ENCODE data around the gene LCK.

Gene LCK

GRCh38 chr1:32239790-32240139 is 11.3 kb upstream of the LCK start:
- H3K4me3 ChIP-seq (ENCODE audit: low read depth, low read length) = no peak overlapping the region
- H3K36me3 ChIP-seq (ENCODE audit: control insufficient read depth in 2 of 2, insufficient read depth in 1 of 2, low read length in 2 of 2) = peaks cover 0 to 1% of the 10 kb centered on the region in 2 experiments; a peak in 1 of 3 replicates
- CTCF ChIA-PET = interaction anchor here (0.6 to 5.9 kb wide), 4 partner anchors 8 to 236 kb away, joined by 3 to 33 read pairs (median 6); partner anchors contain the start of gene FAM167B
- TF ChIP-seq ZBTB48 (tag by site-specific recombination; IDR thresholded peaks at IDR 0.05) (peak; percentile 72; the same call in 1 of the 2 replicates), ZNF311 (tag by site-specific recombination; IDR thresholded peaks at IDR 0.05; ENCODE audit: borderline replicate concordance) (no peak)
- H3K27ac ChIP-seq (ENCODE audit: extremely low read depth, low read depth, low read length) = no peak overlapping the region
- no peaks in the 10 kb centered on the region for H3K4me1 ChIP-seq (ENCODE audit: control insufficient read depth, insufficient read depth, low read length)
- H3K9me3 ChIP-seq (ENCODE audit: control insufficient read depth, insufficient read depth, low read depth, low read length) = no peaks in the 10 kb centered on the region
- POLR2A ChIA-PET = interaction anchor here (1.6 kb wide), 1 partner anchor 60 kb away, joined by 5 read pairs; the partner anchor contains the start of gene TXLNA

GRCh38 chr1:32240140-32240951 is 10.7 kb upstream of the LCK start:
- no peaks in the 10 kb centered on the region for H3K36me3 ChIP-seq (ENCODE audit: control insufficient read depth in 2 of 2, insufficient read depth in 1 of 2, low read length in 2 of 2)
- POLR2A ChIA-PET = interaction anchor here (0.6 to 1.6 kb wide), 3 partner anchors 9 to 61 kb away, joined by 3 to 6 read pairs (median 5); partner anchors contain the start of gene TXLNA
- no peaks in the 10 kb centered on the region for H3K9me3 ChIP-seq (ENCODE audit: control insufficient read depth, insufficient read depth, low read depth, low read length)
- H3K27ac ChIP-seq (ENCODE audit: extremely low read depth, low read depth, low read length) = no peak overlapping the region; the same call in 1 of the 2 replicates
- CTCF ChIA-PET = interaction anchor here (0.6 to 5.9 kb wide), 4 partner anchors 8 to 118 kb away, joined by 3 to 33 read pairs (median 4); partner anchors contain the start of gene FAM167B
- peak overlapping the region; percentile 25 for H3K4me3 ChIP-seq (ENCODE audit: low read depth, low read length)
- no peaks in the 10 kb centered on the region for H3K4me1 ChIP-seq (ENCODE audit: control insufficient read depth, insufficient read depth, low read length)
- TF ChIP-seq KLF9 (tag by site-specific recombination; IDR thresholded peaks at IDR 0.05; ENCODE audit: low read depth) (peak; percentile 47; the same call in 1 of the 2 replicates), GLIS2 (tag by site-specific recombination; IDR thresholded peaks at IDR 0.05) (peak; percentile 61), SP2 (tag by site-specific recombination; IDR thresholded peaks at IDR 0.05) (peak; percentile 77), KLF1 (tag by site-specific recombination; IDR thresholded peaks at IDR 0.05) (peak; percentile 34; the same call in 1 of the 2 replicates), ZEB2 (tag by site-specific recombination; IDR thresholded peaks at IDR 0.05) (peak; percentile 15; the same call in 1 of the 2 replicates), ZNF140 (tag by site-specific recombination; IDR thresholded peaks at IDR 0.05) (peak; percentile 30; the same call in 1 of the 2 replicates), ZBTB20 (tag by site-specific recombination; IDR thresholded peaks at IDR 0.05) (peak; percentile 77), ZSCAN5A (tag by site-specific recombination; IDR thresholded peaks at IDR 0.05) (no peak), ZXDB (tag by site-specific recombination; IDR thresholded peaks at IDR 0.05) (0 out of 2 replicates have a peak, but pooled peaks have one; percentile 25), GLIS1 (tag by site-specific recombination; IDR thresholded peaks at IDR 0.05) (peak; percentile 37; the same call in 1 of the 2 replicates), PATZ1 (tag by site-specific recombination; IDR thresholded peaks at IDR 0.05) (peak; percentile 36; the same call in 1 of the 2 replicates), ZNF394 (tag by site-specific recombination; IDR thresholded peaks at IDR 0.05; ENCODE audit: borderline replicate concordance) (0 out of 2 replicates have a peak, but pooled peaks have one; percentile 26), ZNF335 (tag by site-specific recombination; conservative IDR thresholded peaks at IDR 0.05) (peak; percentile 50), ZBTB8A (tag by site-specific recombination; IDR thresholded peaks at IDR 0.05) (0 out of 2 replicates have a peak, but pooled peaks have one; percentile 36)
- TF ChIP-seq, protein P1, sequence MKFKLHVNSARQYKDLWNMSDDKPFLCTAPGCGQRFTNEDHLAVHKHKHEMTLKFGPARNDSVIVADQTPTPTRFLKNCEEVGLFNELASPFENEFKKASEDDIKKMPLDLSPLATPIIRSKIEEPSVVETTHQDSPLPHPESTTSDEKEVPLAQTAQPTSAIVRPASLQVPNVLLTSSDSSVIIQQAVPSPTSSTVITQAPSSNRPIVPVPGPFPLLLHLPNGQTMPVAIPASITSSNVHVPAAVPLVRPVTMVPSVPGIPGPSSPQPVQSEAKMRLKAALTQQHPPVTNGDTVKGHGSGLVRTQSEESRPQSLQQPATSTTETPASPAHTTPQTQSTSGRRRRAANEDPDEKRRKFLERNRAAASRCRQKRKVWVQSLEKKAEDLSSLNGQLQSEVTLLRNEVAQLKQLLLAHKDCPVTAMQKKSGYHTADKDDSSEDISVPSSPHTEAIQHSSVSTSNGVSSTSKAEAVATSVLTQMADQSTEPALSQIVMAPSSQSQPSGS (tag by site-specific recombination; IDR thresholded peaks at IDR 0.05; ENCODE audit: low read depth) = no peak
- TF ChIP-seq, protein P2, sequence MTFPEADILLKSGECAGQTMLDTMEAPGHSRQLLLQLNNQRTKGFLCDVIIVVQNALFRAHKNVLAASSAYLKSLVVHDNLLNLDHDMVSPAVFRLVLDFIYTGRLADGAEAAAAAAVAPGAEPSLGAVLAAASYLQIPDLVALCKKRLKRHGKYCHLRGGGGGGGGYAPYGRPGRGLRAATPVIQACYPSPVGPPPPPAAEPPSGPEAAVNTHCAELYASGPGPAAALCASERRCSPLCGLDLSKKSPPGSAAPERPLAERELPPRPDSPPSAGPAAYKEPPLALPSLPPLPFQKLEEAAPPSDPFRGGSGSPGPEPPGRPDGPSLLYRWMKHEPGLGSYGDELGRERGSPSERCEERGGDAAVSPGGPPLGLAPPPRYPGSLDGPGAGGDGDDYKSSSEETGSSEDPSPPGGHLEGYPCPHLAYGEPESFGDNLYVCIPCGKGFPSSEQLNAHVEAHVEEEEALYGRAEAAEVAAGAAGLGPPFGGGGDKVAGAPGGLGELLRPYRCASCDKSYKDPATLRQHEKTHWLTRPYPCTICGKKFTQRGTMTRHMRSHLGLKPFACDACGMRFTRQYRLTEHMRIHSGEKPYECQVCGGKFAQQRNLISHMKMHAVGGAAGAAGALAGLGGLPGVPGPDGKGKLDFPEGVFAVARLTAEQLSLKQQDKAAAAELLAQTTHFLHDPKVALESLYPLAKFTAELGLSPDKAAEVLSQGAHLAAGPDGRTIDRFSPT (tag by site-specific recombination; IDR thresholded peaks at IDR 0.05) = peak; percentile 41; the same call in 1 of the 2 replicates
- TF ChIP-seq, protein P3, sequence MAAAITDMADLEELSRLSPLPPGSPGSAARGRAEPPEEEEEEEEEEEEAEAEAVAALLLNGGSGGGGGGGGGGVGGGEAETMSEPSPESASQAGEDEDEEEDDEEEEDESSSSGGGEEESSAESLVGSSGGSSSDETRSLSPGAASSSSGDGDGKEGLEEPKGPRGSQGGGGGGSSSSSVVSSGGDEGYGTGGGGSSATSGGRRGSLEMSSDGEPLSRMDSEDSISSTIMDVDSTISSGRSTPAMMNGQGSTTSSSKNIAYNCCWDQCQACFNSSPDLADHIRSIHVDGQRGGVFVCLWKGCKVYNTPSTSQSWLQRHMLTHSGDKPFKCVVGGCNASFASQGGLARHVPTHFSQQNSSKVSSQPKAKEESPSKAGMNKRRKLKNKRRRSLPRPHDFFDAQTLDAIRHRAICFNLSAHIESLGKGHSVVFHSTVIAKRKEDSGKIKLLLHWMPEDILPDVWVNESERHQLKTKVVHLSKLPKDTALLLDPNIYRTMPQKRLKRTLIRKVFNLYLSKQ (tag by site-specific recombination; IDR thresholded peaks at IDR 0.05; ENCODE audit: borderline replicate concordance) = no peak
- TF ChIP-seq, protein P4, sequence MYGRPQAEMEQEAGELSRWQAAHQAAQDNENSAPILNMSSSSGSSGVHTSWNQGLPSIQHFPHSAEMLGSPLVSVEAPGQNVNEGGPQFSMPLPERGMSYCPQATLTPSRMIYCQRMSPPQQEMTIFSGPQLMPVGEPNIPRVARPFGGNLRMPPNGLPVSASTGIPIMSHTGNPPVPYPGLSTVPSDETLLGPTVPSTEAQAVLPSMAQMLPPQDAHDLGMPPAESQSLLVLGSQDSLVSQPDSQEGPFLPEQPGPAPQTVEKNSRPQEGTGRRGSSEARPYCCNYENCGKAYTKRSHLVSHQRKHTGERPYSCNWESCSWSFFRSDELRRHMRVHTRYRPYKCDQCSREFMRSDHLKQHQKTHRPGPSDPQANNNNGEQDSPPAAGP (tag by site-specific recombination; IDR thresholded peaks at IDR 0.05) = 0 out of 2 replicates have a peak, but pooled peaks have one; percentile 11
